Smooth muscle cell (in vitro differentiated cells): ENCODE data around the gene FRMD4A. TPM values are rescaled to one million over a fixed set of nuclear protein-coding genes. Genes with fewer than 3 reads are reported as not detected.
"Not testable (repeated sequence)": the region's sequence is repeated elsewhere in the genome, so short reads cannot be mapped to it uniquely, and the experiment has no call there.

ENCODE experiments used
- DNase-seq: peaks from one replicate; lab custom pipeline; 2025; ENCODE audit not compliant: unreplicated experiment; lab: John Stamatoyannopoulos, UW
- H2AFZ ChIP-seq: fragments of 200-600 bp; sonication (generic); 2 replicates; pipeline ENCODE4 v1.6.0; 2016; ENCODE audit warnings: antibody characterized with exemption, low read depth, mild to moderate bottlenecking
- H3F3A ChIP-seq: fragments of 200-600 bp; sonication (generic); 2 replicates; pipeline ENCODE4 v1.6.0; 2017; ENCODE audit warnings: antibody characterized with exemption, low read depth
- H3K27ac ChIP-seq: fragments of 200-600 bp; sonication (generic); 2 replicates; pipeline ENCODE4 v1.5.1; 2016; ENCODE audit warnings: low read depth, mild to moderate bottlenecking
- H3K27me3 ChIP-seq: fragments of 200-600 bp; sonication (generic); 2 replicates; pipeline ENCODE4 v1.6.1; 2016; ENCODE audit warnings: low read depth, mild to moderate bottlenecking
- H3K36me3 ChIP-seq: fragments of 200-600 bp; sonication (generic); 2 replicates; pipeline ENCODE4 v1.5.1; 2016; ENCODE audit warnings: low read depth
- H3K4me1 ChIP-seq: fragments of 200-600 bp; sonication (generic); 2 replicates; pipeline ENCODE4 v1.5.1; 2016; ENCODE audit warnings: low read depth
- H3K4me2 ChIP-seq: fragments of 200-600 bp; sonication (generic); 2 replicates; pipeline ENCODE4 v1.6.0; 2016; ENCODE audit warnings: mild to moderate bottlenecking
- H3K4me3 ChIP-seq: fragments of 200-600 bp; sonication (generic); 2 replicates; pipeline ENCODE4 v1.5.1; 2016; ENCODE audit warnings: mild to moderate bottlenecking
- H3K79me2 ChIP-seq: fragments of 200-600 bp; sonication (generic); 2 replicates; pipeline ENCODE4 v1.6.0; 2016; ENCODE audit warnings: low read depth, mild to moderate bottlenecking
- H3K9ac ChIP-seq: fragments of 200-600 bp; sonication (generic); 2 replicates; pipeline ENCODE4 v1.6.0; 2016; ENCODE audit warnings: low read depth
- H3K9me3 ChIP-seq: fragments of 200-600 bp; sonication (generic); replicated peaks from 2 replicates; pipeline ENCODE4 v1.5.1; 2016; ENCODE audit warnings: low read depth
- H4K20me1 ChIP-seq: fragments of 200-600 bp; sonication (generic); 2 replicates; pipeline ENCODE4 v1.6.0; 2016; ENCODE audit warnings: low read depth
- WGBS: methylation state at CpG from one replicate; pipeline ENCODE4 v1.1.7; 2016; ENCODE audit warnings: low lambda C conversion rate; 5-methylcytosine and 5-hydroxymethylcytosine counted together
- polyA plus RNA-seq: library from polyadenylated mRNA; unstranded; fragments of >200 nt; fragmentation: Nextera tagmentation; extraction: Ambion mirVana; gene quantifications from 2 replicates; pipeline ENCODE4 v1.2.1, GENCODE V29; 2016
- total RNA-seq: library from RNA; depleted of rRNA; stranded (reverse); fragments of >200 nt; gene quantifications from 2 replicates; pipeline ENCODE4 v1.2.3, GENCODE V29; 2014
- TF ChIP-seq, protein P1 (sequence below): fragments of 200-600 bp; sonication (generic); IDR thresholded peaks from 2 replicates; pipeline ENCODE4 v1.5.1; 2017; ENCODE audit warnings: borderline replicate concordance, mild to moderate bottlenecking, antibody characterized with exemption; ENCODE audit not compliant: insufficient read depth, poor library complexity, severe bottlenecking

Gene FRMD4A
- total and polyA plus RNA-seq, 2 experiments from 2014 or later: 3.0 to 5.4 TPM

DNA sequence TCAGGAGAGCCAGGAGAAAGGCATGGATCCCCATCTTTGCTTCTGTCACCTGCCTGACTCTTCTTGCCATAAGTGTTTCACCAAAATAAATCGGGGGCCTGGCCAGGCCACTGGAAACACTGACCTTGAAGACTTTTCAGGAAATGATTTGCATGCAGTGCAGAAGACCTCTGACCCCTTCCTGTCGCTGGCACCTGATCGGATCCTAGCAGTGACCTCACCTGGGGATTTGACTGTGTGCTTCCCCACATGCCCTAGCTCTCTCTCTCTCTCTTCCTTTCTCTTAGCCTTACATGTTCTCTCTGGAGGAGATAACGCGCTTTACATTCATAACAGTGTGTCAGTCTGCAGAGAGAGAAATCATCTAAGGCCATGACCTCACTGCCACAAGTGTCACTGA, 500.9 kb downstream of the FRMD4A start:
- WGBS: 99% methylated on average over 5 of the region's 5 CpGs
- Histone ChIP-seq H3K9me3 (no peaks in the 10 kb centered on the region), H3K79me2 (no peaks in the 10 kb centered on the region), H3K4me2 (no peak overlapping the region), H2AFZ (no peak overlapping the region), H3F3A (no peaks in the 10 kb centered on the region), H3K27ac (no peak overlapping the region), H3K27me3 (peaks cover 18% of the 10 kb centered on the region), H3K4me3 (no peak overlapping the region), H4K20me1 (no peaks in the 10 kb centered on the region), H3K36me3 (no peaks in the 10 kb centered on the region), H3K4me1 (peaks cover 13% of the 10 kb centered on the region), H3K9ac (no peak overlapping the region)
- TF ChIP-seq, protein P1, sequence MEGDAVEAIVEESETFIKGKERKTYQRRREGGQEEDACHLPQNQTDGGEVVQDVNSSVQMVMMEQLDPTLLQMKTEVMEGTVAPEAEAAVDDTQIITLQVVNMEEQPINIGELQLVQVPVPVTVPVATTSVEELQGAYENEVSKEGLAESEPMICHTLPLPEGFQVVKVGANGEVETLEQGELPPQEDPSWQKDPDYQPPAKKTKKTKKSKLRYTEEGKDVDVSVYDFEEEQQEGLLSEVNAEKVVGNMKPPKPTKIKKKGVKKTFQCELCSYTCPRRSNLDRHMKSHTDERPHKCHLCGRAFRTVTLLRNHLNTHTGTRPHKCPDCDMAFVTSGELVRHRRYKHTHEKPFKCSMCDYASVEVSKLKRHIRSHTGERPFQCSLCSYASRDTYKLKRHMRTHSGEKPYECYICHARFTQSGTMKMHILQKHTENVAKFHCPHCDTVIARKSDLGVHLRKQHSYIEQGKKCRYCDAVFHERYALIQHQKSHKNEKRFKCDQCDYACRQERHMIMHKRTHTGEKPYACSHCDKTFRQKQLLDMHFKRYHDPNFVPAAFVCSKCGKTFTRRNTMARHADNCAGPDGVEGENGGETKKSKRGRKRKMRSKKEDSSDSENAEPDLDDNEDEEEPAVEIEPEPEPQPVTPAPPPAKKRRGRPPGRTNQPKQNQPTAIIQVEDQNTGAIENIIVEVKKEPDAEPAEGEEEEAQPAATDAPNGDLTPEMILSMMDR: no peak
- no peak for DNase-seq

DNA sequence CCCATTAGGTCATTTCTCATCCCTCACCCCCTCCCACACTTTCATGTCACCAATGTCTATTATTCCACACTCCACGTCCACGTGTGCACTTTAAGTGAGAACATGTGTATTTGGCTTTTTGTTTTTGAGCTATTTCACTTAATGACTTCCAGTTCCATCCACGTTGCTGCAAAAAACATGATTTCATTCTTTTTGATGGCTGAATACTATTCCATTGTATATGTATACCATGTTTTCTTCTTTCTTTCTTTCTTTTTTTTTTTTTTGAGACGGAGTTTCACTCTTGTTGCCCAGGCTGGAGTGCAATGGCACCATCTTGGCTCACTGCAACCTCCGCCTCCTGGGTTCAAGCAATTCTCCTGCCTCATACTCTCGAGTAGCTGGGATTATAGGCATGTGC, 502.4 kb downstream of the FRMD4A start:
- H3F3A ChIP-seq, H3K36me3 ChIP-seq, H3K27ac ChIP-seq, H3K79me2 ChIP-seq, H3K4me3 ChIP-seq, DNase-seq, H2AFZ ChIP-seq, H4K20me1 ChIP-seq, H3K9me3 ChIP-seq, H3K4me2 ChIP-seq, H3K9ac ChIP-seq: not testable (repeated sequence)
- Histone ChIP-seq H3K4me1 (peaks cover 12% of the 10 kb centered on the region), H3K27me3 (peaks cover 23% of the 10 kb centered on the region)
- WGBS: 79% methylated on average over 6 of the region's 6 CpGs

DNA sequence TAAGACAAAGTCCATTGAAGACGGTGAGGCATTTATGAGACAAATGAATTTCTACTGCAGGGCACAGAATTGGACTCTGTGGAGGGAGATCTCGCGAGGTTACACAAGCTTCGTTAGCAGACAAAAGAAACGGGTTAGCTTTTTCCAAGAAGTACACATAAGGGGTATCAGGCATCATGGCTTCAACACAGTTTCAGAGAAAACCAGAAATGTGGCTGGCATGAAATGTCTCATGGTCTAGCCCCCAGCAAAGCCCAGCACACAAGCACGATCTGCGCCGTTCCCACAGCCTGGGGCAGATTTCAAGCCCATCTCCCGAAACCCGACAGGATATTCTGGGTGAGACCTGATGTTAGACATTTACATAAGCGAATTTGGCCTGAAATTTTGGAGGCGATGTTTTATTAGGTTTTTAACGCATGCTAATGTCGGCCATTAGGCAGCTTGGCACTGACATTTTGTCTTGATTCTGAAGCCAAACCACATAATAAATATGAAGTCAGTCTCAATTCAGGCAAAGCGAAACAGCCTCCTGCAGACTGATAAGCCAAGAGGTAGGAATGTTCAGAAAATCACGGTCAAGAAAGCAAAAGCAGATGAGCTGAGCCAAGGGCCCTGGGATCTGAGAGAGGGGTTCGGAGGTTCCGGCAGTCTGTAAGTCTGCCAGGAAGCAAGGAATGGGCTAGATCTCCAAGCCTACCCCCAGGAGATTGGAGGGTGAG, 503.5 kb downstream of the FRMD4A start:
- peaks cover 33% of the 10 kb centered on the region for H3K27me3 ChIP-seq
- H3K4me1 ChIP-seq: peaks cover 17% of the 10 kb centered on the region
- H3F3A ChIP-seq: no peaks in the 10 kb centered on the region
- H3K27ac ChIP-seq: no peak overlapping the region
- no peak overlapping the region for H3K4me3 ChIP-seq
- no peaks in the 10 kb centered on the region for H3K79me2 ChIP-seq
- WGBS: 77% methylated on average over 18 of the region's 18 CpGs
- no peaks in the 10 kb centered on the region for H3K9me3 ChIP-seq
- no peaks in the 10 kb centered on the region for H3K36me3 ChIP-seq
- no peak overlapping the region for H2AFZ ChIP-seq
- TF ChIP-seq, protein P1: no peak
- H3K9ac ChIP-seq: no peak overlapping the region
- no peak overlapping the region for H3K4me2 ChIP-seq
- H4K20me1 ChIP-seq: no peaks in the 10 kb centered on the region
- DNase-seq: no peak

DNA sequence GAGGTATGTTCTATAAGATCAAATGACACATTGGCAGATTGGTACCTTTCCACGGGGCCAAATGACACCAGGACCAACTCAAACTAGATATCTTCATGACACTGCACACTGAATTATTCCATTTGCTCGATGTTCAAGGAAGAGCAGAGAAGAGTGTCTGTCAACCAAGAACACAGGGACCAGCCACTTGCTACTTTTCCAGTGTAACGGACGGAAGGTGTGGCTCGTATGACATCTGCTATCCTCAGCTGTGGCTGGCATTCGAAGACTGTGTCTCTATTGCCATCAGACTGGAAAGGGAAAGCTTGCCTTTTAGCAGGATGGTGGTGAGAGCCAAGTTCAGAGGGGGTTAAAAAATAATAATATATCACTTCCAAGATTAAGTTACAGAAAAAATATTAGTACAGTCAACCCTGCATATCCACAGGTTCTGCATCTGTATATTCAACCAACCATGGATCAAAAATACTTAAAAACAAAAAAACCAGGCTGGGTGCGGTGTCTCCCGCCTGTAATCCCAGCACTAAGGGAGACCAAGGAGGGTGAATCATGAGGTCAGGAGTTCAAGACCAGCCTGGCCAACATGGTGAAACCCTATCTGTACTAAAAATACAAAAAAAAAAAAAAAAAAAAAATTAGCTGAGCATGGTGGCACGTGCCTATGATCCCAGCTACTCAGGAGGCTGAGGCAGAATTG, 506.9 kb downstream of the FRMD4A start:
- H3F3A ChIP-seq: no peaks in the 10 kb centered on the region
- TF ChIP-seq, protein P1: no peak
- no peak overlapping the region for H3K4me2 ChIP-seq
- H3K79me2 ChIP-seq: no peaks in the 10 kb centered on the region
- peaks cover 47% of the 10 kb centered on the region for H3K27me3 ChIP-seq
- H3K27ac ChIP-seq: no peak overlapping the region
- no peaks in the 10 kb centered on the region for H3K9me3 ChIP-seq
- H3K4me3 ChIP-seq: no peak overlapping the region
- no peak overlapping the region for H2AFZ ChIP-seq
- no peaks in the 10 kb centered on the region for H3K36me3 ChIP-seq
- DNase-seq: no peak
- peaks cover 9% of the 10 kb centered on the region for H3K4me1 ChIP-seq
- no peaks in the 10 kb centered on the region for H4K20me1 ChIP-seq
- H3K9ac ChIP-seq: no peak overlapping the region
- 92% methylated on average over 9 of the region's 9 CpGs for WGBS
